ENCODE results near the gene MAFG. TPM values are rescaled to one million over a fixed set of nuclear protein-coding genes. Genes with fewer than 3 reads are reported as not detected.
A peak's percentile ranks its signal among the peaks of the same experiment; 100 is the strongest.

MAFG gene
- total and polyA plus RNA-seq, 9 of the 15 experiments (the other 6 are each of a cell fraction or from before 2014, with no cell fraction given): 1.1 to 58.1 (median 24.9) TPM

- Histone ChIP-seq H3K79me2 (ENCODE audit: control insufficient read depth, insufficient read depth, low read length) (peaks cover 75% of the 10 kb centered on the region), H3K9me3 (replicated peaks; ENCODE audit: control insufficient read depth, insufficient read depth, low read depth, low read length) (no peaks in the 10 kb centered on the region), H3K36me3 (ENCODE audit: control insufficient read depth, insufficient read depth, low read length) (peaks cover 13% of the 10 kb centered on the region; the same call in 2 of the 3 replicates), H4K20me1 (replicated peaks; ENCODE audit: control insufficient read depth, insufficient read depth, low read length) (peaks cover 6% of the 10 kb centered on the region; the same call in 1 of the 2 replicates), H2AFZ (ENCODE audit: low read depth, low read length) (no peak overlapping the region), H3K27ac (ENCODE audit: extremely low read depth, low read depth, low read length) (peak overlapping the region; percentile 98), H3K27me3 (ENCODE audit: control insufficient read depth in 2 of 2, insufficient read depth in 2 of 2, low read length in 2 of 2) (no peaks in the 10 kb centered on the region), H3K4me2 (ENCODE audit: insufficient read depth, low read length) (peak overlapping the region; percentile 80), H3K9ac (ENCODE audit: insufficient read depth in 1 of 2, low read depth in 2 of 2, low read length in 2 of 2) (peak overlapping the region; percentile 92 to 93), H3K4me1 (replicated peaks in 1 of 2; ENCODE audit: control insufficient read depth in 2 of 2, insufficient read depth in 2 of 2, low read length in 2 of 2) (peaks cover 41 to 95% of the 10 kb centered on the region in 2 experiments), H3K4me3 (peak overlapping the region; percentile 81), H3K9me1 (ENCODE audit: control insufficient read depth, insufficient read depth, low read length) (no peaks in the 10 kb centered on the region)
- POLR2A ChIA-PET: interaction anchor here (0.5 to 4.8 kb wide), 18 partner anchors 8 to 509 kb away, joined by 3 to 32 read pairs (median 3); partner anchors contain the start of genes ACTG1, ARL16, HGS and MRPL12
- FAIRE-seq: peak; percentile 78
- under 1% methylated on average over 27 of the region's 46 CpGs for WGBS (ENCODE audit: insufficient coverage, low coverage, missing lambda C conversion rate)
- intact Hi-C loops (cut with micrococcal nuclease): no loop called here
- in situ Hi-C loops (cut with MboI): no loop called here
- peak; percentile 69 to 90 (median 76) for DNase-seq (ENCODE audit: extremely low read depth in 1 of 4, low spot score in 3 of 4)
- CTCF ChIA-PET (ENCODE audit: low intra/inter-chr PET ratio): interaction anchor here (0.8 kb wide), 1 partner anchor 10 kb away, joined by 3 read pairs; no protein-coding TSS in a partner anchor
- ATAC-seq: peak; percentile 6
- TSS peak; percentile 32 for BruUV-seq (replicated peaks)
- TF ChIP-seq SMAD4 (CRISPR knock-in tag; conservative IDR thresholded peaks at IDR 0.05) (peak; percentile 51; the same call in 1 of the 2 replicates), ETV5 (CRISPR knock-in tag; IDR thresholded peaks at IDR 0.05; ENCODE audit: low read depth) (0 out of 2 replicates have a peak, but pooled peaks have one; percentile 16), PRPF4 (IDR thresholded peaks at IDR 0.05; ENCODE audit: insufficient read depth, low read depth, low read length, poor library complexity, severe bottlenecking) (peak; percentile 46), NRF1 (conservative IDR thresholded peaks at IDR 0.05 in 1 of 2, IDR thresholded peaks at IDR 0.05 in 1 of 2) (peak; percentile 20 to 21; a peak in 1 of 4 replicates), LCOR (CRISPR knock-in tag; IDR thresholded peaks at IDR 0.05) (no peak), SAP30 (IDR thresholded peaks at IDR 0.05; ENCODE audit: borderline replicate concordance, insufficient read depth, low read depth, low read length, poor library complexity, severe bottlenecking) (peak; percentile 48), HEY1 (CRISPR knock-in tag; IDR thresholded peaks at IDR 0.05; ENCODE audit: borderline replicate concordance) (no peak), HDAC2 (IDR thresholded peaks at IDR 0.05) (peak; percentile 66), KDM1A (IDR thresholded peaks at IDR 0.05) (peak in 1 of 2 experiments; percentile 35; a peak in 1 of 4 replicates), ZC3H11A (IDR thresholded peaks at IDR 0.05; ENCODE audit: low read depth, low read length) (no peak), DIDO1 (tag; IDR thresholded peaks at IDR 0.05; ENCODE audit: low read depth) (no peak), ZNF592 (IDR thresholded peaks at IDR 0.05) (peak; percentile 61; the same call in 1 of the 2 replicates)
- TF ChIP-seq, protein P1, sequence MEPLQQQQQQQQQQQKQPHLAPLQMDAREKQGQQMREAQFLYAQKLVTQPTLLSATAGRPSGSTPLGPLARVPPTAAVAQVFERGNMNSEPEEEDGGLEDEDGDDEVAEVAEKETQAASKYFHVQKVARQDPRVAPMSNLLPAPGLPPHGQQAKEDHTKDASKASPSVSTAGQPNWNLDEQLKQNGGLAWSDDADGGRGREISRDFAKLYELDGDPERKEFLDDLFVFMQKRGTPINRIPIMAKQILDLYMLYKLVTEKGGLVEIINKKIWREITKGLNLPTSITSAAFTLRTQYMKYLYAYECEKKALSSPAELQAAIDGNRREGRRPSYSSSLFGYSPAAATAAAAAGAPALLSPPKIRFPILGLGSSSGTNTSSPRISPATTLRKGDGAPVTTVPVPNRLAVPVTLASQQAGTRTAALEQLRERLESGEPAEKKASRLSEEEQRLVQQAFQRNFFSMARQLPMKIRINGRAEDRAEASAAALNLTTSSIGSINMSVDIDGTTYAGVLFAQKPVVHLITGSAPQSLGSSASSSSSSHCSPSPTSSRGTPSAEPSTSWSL (CRISPR knock-in tag; IDR thresholded peaks at IDR 0.05; ENCODE audit: borderline replicate concordance): no peak
Observed at GRCh38 chr17:81926451-81927151, 934 bp downstream of the MAFG start.
